ENCODE results near the gene ZFC3H1.

GRCh38 chr12:71641390-71641789, 22.3 kb downstream of the ZFC3H1 start:
- TF ChIP-seq CTCF (conservative IDR thresholded peaks at IDR 0.05; ENCODE audit: low read depth, low read length) (no peak), EZH2 (IDR thresholded peaks at IDR 0.05; ENCODE audit: borderline replicate concordance, low read depth, low read length, poor library complexity, severe bottlenecking) (no peak)
